ENCODE results near the gene SRD5A3.

The SRD5A3 gene

GRCh38 chr4:55416176-55416575 is 70.1 kb downstream of the SRD5A3 start:
- DNase-seq, result no peak
